GM23338 (cell line): ENCODE results near the gene ICAM3. TPM values are rescaled to one million over a fixed set of nuclear protein-coding genes. Genes with fewer than 3 reads are reported as not detected.
A peak's percentile ranks its signal among the peaks of the same experiment; 100 is the strongest.

Experiments
- ATAC-seq: fragments of 200-7000 bp; cut with Tn5 transposase; 3 replicates; pipeline ENCODE4 v1.9.1; 2020
- DNase-seq: peaks from one replicate; pipeline ENCODE4 v3.0.0-alpha.2; 2015; ENCODE audit warnings: low spot score
- H2AFZ ChIP-seq: fragments of 200-600 bp; sonication (generic); 2 replicates; pipeline ENCODE4 v1.8.0; 2016; ENCODE audit warnings: antibody characterized with exemption, mild to moderate bottlenecking, moderate library complexity
- H3F3A ChIP-seq: fragments of 200-600 bp; sonication (generic); replicated peaks from 2 replicates; pipeline ENCODE4 v1.8.0; 2017; ENCODE audit warnings: antibody characterized with exemption, mixed run types, low read depth
- H3K27ac ChIP-seq: fragments of 200-600 bp; sonication (generic); 2 replicates; pipeline ENCODE4 v1.6.1; 2016; ENCODE audit warnings: low read depth
- H3K27me3 ChIP-seq: fragments of 200-600 bp; sonication (generic); 2 replicates; pipeline ENCODE4 v1.8.0; 2016; ENCODE audit warnings: mild to moderate bottlenecking, mixed run types, moderate library complexity; ENCODE audit not compliant: insufficient read depth
- H3K36me3 ChIP-seq: fragments of 200-600 bp; sonication (generic); 2 replicates; pipeline ENCODE4 v1.8.0; 2016; ENCODE audit warnings: mild to moderate bottlenecking; ENCODE audit not compliant: insufficient read depth
- H3K4me1 ChIP-seq: fragments of 200-600 bp; sonication (generic); 2 replicates; pipeline ENCODE4 v1.8.0; 2016; ENCODE audit warnings: mild to moderate bottlenecking, moderate library complexity; ENCODE audit not compliant: insufficient read depth
- H3K4me2 ChIP-seq: fragments of 200-600 bp; sonication (generic); 2 replicates; pipeline ENCODE4 v1.7.1; 2017; ENCODE audit warnings: mixed run types
- H3K4me3 ChIP-seq: fragments of 200-600 bp; sonication (generic); 2 replicates; pipeline ENCODE4 v1.6.1; 2016; ENCODE audit warnings: mixed run types
- H3K79me2 ChIP-seq: fragments of 200-600 bp; sonication (generic); replicated peaks from 2 replicates; pipeline ENCODE4 v1.8.0; 2017; ENCODE audit warnings: mild to moderate bottlenecking; ENCODE audit not compliant: insufficient read depth
- H3K9me2 ChIP-seq: fragments of 200-600 bp; sonication (generic); 2 replicates; pipeline ENCODE4 v1.8.0; 2017; ENCODE audit not compliant: insufficient read depth
- H4K20me1 ChIP-seq: fragments of 200-600 bp; sonication (generic); replicated peaks from 2 replicates; pipeline ENCODE4 v1.8.0; 2017; ENCODE audit warnings: mild to moderate bottlenecking; ENCODE audit not compliant: insufficient read depth
- H3K27ac Mint-ChIP-seq: 2 replicates; pipeline ENCODE4 v1.8.0; 2020; ENCODE audit warnings: inconsistent platforms, mild to moderate bottlenecking, moderate library complexity, mixed read lengths
- H3K27me3 Mint-ChIP-seq: 3 replicates; pipeline ENCODE4 v1.8.0; 2022; ENCODE audit warnings: low read depth, mild to moderate bottlenecking, moderate library complexity, mixed read lengths, inconsistent platforms; ENCODE audit not compliant: insufficient read depth, poor library complexity
- H3K36me3 Mint-ChIP-seq: 3 replicates; pipeline ENCODE4 v1.8.0; 2021; ENCODE audit warnings: low read depth, mild to moderate bottlenecking, inconsistent platforms, moderate library complexity, mixed read lengths
- H3K4me1 Mint-ChIP-seq: 3 replicates; pipeline ENCODE4 v1.8.0; 2020; ENCODE audit warnings: mild to moderate bottlenecking, inconsistent platforms, mixed read lengths
- H3K4me3 Mint-ChIP-seq: 3 replicates; pipeline ENCODE4 v1.8.0; 2021; ENCODE audit warnings: moderate library complexity, mild to moderate bottlenecking, inconsistent platforms, mixed read lengths
- H3K9me3 Mint-ChIP-seq: 3 replicates; pipeline ENCODE4 v1.8.0; 2020; ENCODE audit warnings: moderate library complexity, mild to moderate bottlenecking, inconsistent platforms, mixed read lengths
- EZH2 ChIP-seq: fragments of 200-600 bp; sonication (generic); IDR thresholded peaks from one replicate; pipeline ENCODE4 v1.8.0; 2017; ENCODE audit warnings: antibody characterized with exemption, mild to moderate bottlenecking, low read depth; ENCODE audit not compliant: unreplicated experiment
- EZH2phosphoT487 ChIP-seq: fragments of 200-600 bp; sonication (generic); IDR thresholded peaks from one replicate; pipeline ENCODE4 v1.8.1; 2018; ENCODE audit warnings: antibody characterized with exemption; ENCODE audit not compliant: unreplicated experiment
- JUNB ChIP-seq: IDR thresholded peaks from one replicate; pipeline ENCODE4 v1.6.1; 2016; ENCODE audit warnings: antibody characterized with exemption; ENCODE audit not compliant: unreplicated experiment
- NANOG ChIP-seq: IDR thresholded peaks from 2 replicates; pipeline ENCODE4 v1.6.1; 2016; ENCODE audit warnings: antibody characterized with exemption, borderline replicate concordance
- POLR2AphosphoS5 ChIP-seq: IDR thresholded peaks from 2 replicates; pipeline ENCODE4 v1.6.1; 2016; ENCODE audit warnings: antibody characterized with exemption, low read depth
- STAT1 ChIP-seq: IDR thresholded peaks from one replicate; pipeline ENCODE4 v1.6.1; 2016; ENCODE audit warnings: antibody characterized with exemption; ENCODE audit not compliant: unreplicated experiment
- ZNF114 ChIP-seq: fragments of 250-450 bp; sonication (Bioruptor Pico); IDR thresholded peaks from 2 replicates; pipeline ENCODE4 v1.5.0; 2020; ENCODE audit warnings: mild to moderate bottlenecking, moderate library complexity
- polyA plus RNA-seq: library from polyadenylated mRNA; unstranded; fragments of >200 nt; fragmentation: Nextera tagmentation; extraction: Ambion mirVana; gene quantifications from 2 replicates; pipeline ENCODE4 v1.2.1, GENCODE V29; 2016
- total RNA-seq: library from RNA; depleted of rRNA; stranded (reverse); fragments of >200 nt; shearing (Covaris generic); gene quantifications from 2 replicates; pipeline ENCODE4 v1.2.3, GENCODE V29; 2014
- TF ChIP-seq, protein P1 (sequence below): IDR thresholded peaks from 2 replicates; pipeline ENCODE4 v1.6.1; 2016; ENCODE audit warnings: antibody characterized with exemption
- TF ChIP-seq, protein P2 (sequence below): IDR thresholded peaks from one replicate; pipeline ENCODE4 v1.6.1; 2018; ENCODE audit warnings: antibody characterized with exemption; ENCODE audit not compliant: unreplicated experiment
- TF ChIP-seq, protein P3 (sequence below), 2 experiments: fragments of 200-600 bp in 1 of 2; sonication (generic) in 1 of 2; conservative IDR thresholded peaks; 2 replicates each; pipeline versions ENCODE4 v1.5.1 to v1.6.1; 2016 to 2017; ENCODE audit warnings: antibody characterized with exemption in 2 of 2, low read depth in 2 of 2, mild to moderate bottlenecking in 2 of 2, moderate library complexity in 1 of 2

ICAM3 gene
- total and polyA plus RNA-seq, 2 experiments from 2014 or later: 9.6 to 14.7 TPM

DNA sequence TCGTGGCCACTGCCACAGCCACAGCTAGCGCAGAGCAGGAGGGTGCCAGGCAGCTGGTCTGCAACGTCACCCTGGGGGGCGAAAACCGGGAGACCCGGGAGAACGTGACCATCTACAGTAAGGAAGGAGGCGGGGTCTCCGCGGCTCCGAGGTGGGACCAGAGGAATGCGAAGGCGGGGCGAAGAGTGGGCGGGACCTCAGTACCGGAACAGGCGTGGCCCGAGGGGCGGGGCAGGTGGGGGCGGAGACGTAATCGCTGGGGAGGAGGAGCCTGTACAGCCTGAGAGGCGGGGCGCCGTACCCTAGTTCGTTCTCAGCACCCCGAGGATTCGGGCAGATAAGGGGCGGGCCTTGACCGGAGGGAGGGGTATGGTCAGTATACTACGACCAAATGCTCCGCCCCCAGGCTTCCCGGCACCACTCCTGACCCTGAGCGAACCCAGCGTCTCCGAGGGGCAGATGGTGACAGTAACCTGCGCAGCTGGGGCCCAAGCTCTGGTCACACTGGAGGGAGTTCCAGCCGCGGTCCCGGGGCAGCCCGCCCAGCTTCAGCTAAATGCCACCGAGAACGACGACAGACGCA lies 47.1 kb downstream of the ICAM3 start (continued):
- TF ChIP-seq, protein P1, sequence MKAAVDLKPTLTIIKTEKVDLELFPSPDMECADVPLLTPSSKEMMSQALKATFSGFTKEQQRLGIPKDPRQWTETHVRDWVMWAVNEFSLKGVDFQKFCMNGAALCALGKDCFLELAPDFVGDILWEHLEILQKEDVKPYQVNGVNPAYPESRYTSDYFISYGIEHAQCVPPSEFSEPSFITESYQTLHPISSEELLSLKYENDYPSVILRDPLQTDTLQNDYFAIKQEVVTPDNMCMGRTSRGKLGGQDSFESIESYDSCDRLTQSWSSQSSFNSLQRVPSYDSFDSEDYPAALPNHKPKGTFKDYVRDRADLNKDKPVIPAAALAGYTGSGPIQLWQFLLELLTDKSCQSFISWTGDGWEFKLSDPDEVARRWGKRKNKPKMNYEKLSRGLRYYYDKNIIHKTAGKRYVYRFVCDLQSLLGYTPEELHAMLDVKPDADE: no peak
- TF ChIP-seq EZH2phosphoT487 (no peak), ZNF114 (CRISPR knock-in tag) (no peak), JUNB (no peak)
- TF ChIP-seq, protein P2, sequence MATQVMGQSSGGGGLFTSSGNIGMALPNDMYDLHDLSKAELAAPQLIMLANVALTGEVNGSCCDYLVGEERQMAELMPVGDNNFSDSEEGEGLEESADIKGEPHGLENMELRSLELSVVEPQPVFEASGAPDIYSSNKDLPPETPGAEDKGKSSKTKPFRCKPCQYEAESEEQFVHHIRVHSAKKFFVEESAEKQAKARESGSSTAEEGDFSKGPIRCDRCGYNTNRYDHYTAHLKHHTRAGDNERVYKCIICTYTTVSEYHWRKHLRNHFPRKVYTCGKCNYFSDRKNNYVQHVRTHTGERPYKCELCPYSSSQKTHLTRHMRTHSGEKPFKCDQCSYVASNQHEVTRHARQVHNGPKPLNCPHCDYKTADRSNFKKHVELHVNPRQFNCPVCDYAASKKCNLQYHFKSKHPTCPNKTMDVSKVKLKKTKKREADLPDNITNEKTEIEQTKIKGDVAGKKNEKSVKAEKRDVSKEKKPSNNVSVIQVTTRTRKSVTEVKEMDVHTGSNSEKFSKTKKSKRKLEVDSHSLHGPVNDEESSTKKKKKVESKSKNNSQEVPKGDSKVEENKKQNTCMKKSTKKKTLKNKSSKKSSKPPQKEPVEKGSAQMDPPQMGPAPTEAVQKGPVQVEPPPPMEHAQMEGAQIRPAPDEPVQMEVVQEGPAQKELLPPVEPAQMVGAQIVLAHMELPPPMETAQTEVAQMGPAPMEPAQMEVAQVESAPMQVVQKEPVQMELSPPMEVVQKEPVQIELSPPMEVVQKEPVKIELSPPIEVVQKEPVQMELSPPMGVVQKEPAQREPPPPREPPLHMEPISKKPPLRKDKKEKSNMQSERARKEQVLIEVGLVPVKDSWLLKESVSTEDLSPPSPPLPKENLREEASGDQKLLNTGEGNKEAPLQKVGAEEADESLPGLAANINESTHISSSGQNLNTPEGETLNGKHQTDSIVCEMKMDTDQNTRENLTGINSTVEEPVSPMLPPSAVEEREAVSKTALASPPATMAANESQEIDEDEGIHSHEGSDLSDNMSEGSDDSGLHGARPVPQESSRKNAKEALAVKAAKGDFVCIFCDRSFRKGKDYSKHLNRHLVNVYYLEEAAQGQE: no peak
- TF ChIP-seq, protein P3, sequence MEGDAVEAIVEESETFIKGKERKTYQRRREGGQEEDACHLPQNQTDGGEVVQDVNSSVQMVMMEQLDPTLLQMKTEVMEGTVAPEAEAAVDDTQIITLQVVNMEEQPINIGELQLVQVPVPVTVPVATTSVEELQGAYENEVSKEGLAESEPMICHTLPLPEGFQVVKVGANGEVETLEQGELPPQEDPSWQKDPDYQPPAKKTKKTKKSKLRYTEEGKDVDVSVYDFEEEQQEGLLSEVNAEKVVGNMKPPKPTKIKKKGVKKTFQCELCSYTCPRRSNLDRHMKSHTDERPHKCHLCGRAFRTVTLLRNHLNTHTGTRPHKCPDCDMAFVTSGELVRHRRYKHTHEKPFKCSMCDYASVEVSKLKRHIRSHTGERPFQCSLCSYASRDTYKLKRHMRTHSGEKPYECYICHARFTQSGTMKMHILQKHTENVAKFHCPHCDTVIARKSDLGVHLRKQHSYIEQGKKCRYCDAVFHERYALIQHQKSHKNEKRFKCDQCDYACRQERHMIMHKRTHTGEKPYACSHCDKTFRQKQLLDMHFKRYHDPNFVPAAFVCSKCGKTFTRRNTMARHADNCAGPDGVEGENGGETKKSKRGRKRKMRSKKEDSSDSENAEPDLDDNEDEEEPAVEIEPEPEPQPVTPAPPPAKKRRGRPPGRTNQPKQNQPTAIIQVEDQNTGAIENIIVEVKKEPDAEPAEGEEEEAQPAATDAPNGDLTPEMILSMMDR (conservative IDR thresholded peaks at IDR 0.05; ENCODE audit: low read depth in 2 of 2): no peak

DNA sequence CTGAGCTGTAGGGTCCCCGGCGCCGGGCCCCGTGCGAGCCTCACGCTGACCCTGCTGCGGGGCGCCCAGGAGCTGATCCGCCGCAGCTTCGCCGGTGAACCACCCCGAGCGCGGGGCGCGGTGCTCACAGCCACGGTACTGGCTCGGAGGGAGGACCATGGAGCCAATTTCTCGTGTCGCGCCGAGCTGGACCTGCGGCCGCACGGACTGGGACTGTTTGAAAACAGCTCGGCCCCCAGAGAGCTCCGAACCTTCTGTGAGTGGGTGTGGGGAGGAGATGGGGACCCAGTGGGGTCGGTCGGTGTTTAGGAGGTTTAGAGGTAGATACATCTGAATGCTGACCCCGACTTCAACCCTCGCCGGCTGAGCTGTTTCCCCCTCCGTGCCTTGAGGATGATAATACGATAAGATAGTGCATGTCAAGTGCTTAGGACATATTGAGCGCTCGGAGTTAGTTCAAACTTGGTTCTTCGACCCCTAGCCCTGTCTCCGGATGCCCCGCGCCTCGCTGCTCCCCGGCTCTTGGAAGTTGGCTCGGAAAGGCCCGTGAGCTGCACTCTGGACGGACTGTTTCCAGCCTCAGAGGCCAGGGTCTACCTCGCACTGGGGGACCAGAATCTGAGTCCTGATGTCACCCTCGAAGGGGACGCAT lies 47.7 kb downstream of the ICAM3 start:
- TF ChIP-seq, protein P2: no peak
- TF ChIP-seq EZH2: peak; percentile 74
- TF ChIP-seq STAT1: no peak
- TF ChIP-seq NANOG: no peak
- TF ChIP-seq, protein P3 (conservative IDR thresholded peaks at IDR 0.05; ENCODE audit: low read depth in 2 of 2): no peak
- TF ChIP-seq EZH2phosphoT487: no peak
- no peak for TF ChIP-seq ZNF114 (CRISPR knock-in tag)
- no peak for TF ChIP-seq POLR2AphosphoS5
- TF ChIP-seq, protein P1: no peak
- peak overlapping the region; percentile 94 for H3K4me2 ChIP-seq
- H3K9me2 ChIP-seq: no peaks in the 10 kb centered on the region
- Mint-ChIP-seq H3K4me3 (peak overlapping the region; percentile 77), H3K36me3 (no peaks in the 10 kb centered on the region), H3K27me3 (peaks cover 96% of the 10 kb centered on the region), H3K27ac (no peak overlapping the region), H3K4me1 (peaks cover 35% of the 10 kb centered on the region), H3K9me3 (peaks cover 3% of the 10 kb centered on the region; the same call in 1 of the 3 replicates)
- peaks cover 18% of the 10 kb centered on the region for H3K4me1 ChIP-seq
- no peaks in the 10 kb centered on the region for H3K79me2 ChIP-seq
- DNase-seq: no peak
- H4K20me1 ChIP-seq: no peaks in the 10 kb centered on the region; the same call in 1 of the 2 replicates
- ATAC-seq: no peak
- H3F3A ChIP-seq: peaks cover 25% of the 10 kb centered on the region; the same call in 1 of the 2 replicates
- no peak overlapping the region for H3K27ac ChIP-seq
- peak overlapping the region; percentile 98 for H2AFZ ChIP-seq
- no peaks in the 10 kb centered on the region for H3K36me3 ChIP-seq
- H3K27me3 ChIP-seq: peaks cover 100% of the 10 kb centered on the region
- H3K4me3 ChIP-seq: peak overlapping the region; percentile 71
